ENCODE results near the gene HSPH1. TPM values are rescaled to one million over a fixed set of nuclear protein-coding genes. Genes with fewer than 3 reads are reported as not detected.

The HSPH1 gene
- total RNA-seq, 1 donor from 2014 or later = 94.9 TPM

DNA sequence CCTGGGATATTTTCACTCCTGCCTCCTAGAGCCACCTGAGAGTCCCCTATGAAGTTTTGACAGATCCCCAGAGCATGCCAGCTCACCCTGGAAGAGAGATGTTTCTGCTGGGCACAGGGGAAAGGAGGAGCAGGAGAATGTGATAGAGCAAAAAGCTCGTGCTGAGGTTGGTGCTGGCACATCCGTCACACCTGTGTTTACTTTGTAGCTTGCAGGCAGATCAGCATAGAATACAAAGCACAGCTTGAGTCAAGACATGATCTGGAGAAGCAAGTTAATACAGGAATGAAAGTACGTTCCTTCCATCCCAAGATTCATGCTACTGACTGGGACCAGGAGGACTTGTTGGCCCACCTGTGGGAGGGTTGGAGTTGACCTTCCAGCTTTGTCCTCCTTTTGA is 46.1 kb downstream of the HSPH1 start:
- Mint-ChIP-seq H3K36me3 (no peaks in the 10 kb centered on the region), H3K27me3 (ENCODE audit: insufficient read depth, low read depth) (peaks cover 4% of the 10 kb centered on the region), H3K9me3 (no peaks in the 10 kb centered on the region), H3K27ac (no peak overlapping the region), H3K4me1 (peaks cover 9% of the 10 kb centered on the region), H3K4me3 (no peak overlapping the region)
- no peak for DNase-seq (ENCODE audit: low spot score)
- no peaks in the 10 kb centered on the region for H3K4me1 ChIP-seq
- no peaks in the 10 kb centered on the region for H3F3A ChIP-seq (ENCODE audit: low read depth)
- H2AFZ ChIP-seq (replicated peaks) = no peak overlapping the region
- H3K36me3 ChIP-seq = no peaks in the 10 kb centered on the region
- no peaks in the 10 kb centered on the region for H3K79me2 ChIP-seq (ENCODE audit: low read depth)
- H3K27me3 ChIP-seq = no peaks in the 10 kb centered on the region
- H3K4me2 ChIP-seq = no peak overlapping the region
- no peaks in the 10 kb centered on the region for H4K20me1 ChIP-seq (ENCODE audit: low read depth)
- no peak overlapping the region for H3K9ac ChIP-seq
- no peak overlapping the region for H3K27ac ChIP-seq
- H3K4me3 ChIP-seq = no peak overlapping the region
- no peaks in the 10 kb centered on the region for H3K9me3 ChIP-seq (ENCODE audit: low read depth)
- TF ChIP-seq EZH2phosphoT487 (IDR thresholded peaks at IDR 0.05) = no peak
- TF ChIP-seq EZH2 (IDR thresholded peaks at IDR 0.05) = no peak
- TF ChIP-seq, protein P1, sequence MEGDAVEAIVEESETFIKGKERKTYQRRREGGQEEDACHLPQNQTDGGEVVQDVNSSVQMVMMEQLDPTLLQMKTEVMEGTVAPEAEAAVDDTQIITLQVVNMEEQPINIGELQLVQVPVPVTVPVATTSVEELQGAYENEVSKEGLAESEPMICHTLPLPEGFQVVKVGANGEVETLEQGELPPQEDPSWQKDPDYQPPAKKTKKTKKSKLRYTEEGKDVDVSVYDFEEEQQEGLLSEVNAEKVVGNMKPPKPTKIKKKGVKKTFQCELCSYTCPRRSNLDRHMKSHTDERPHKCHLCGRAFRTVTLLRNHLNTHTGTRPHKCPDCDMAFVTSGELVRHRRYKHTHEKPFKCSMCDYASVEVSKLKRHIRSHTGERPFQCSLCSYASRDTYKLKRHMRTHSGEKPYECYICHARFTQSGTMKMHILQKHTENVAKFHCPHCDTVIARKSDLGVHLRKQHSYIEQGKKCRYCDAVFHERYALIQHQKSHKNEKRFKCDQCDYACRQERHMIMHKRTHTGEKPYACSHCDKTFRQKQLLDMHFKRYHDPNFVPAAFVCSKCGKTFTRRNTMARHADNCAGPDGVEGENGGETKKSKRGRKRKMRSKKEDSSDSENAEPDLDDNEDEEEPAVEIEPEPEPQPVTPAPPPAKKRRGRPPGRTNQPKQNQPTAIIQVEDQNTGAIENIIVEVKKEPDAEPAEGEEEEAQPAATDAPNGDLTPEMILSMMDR (IDR thresholded peaks at IDR 0.05) = no peak

DNA sequence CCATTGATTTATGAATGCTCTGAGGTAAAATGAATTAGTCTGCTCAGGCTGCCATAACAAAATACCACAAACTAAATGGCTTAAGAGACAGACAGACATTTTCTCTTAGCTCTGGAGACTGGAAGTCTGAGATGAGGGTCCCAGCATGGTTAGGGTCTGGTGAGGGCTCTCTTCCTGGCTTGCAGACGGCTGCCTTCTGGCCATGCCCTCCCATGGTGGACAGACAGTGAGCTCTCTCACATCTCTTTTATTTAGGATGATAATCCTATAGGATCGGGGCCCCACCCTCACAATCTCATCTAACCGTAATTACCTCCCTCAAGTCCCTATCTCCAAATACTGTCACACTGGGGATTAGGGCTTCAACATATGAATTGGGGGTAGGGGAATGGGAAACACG is 47.1 kb downstream of the HSPH1 start:
- Mint-ChIP-seq H3K9me3 (no peaks in the 10 kb centered on the region), H3K27ac (no peak overlapping the region), H3K4me3 (no peak overlapping the region), H3K36me3 (no peaks in the 10 kb centered on the region), H3K4me1 (peaks cover 2% of the 10 kb centered on the region), H3K27me3 (ENCODE audit: insufficient read depth, low read depth) (peaks cover 4% of the 10 kb centered on the region)
- no peak for TF ChIP-seq EZH2 (IDR thresholded peaks at IDR 0.05)
- no peak for TF ChIP-seq EZH2phosphoT487 (IDR thresholded peaks at IDR 0.05)
- TF ChIP-seq, protein P1 (IDR thresholded peaks at IDR 0.05) = no peak
- no peaks in the 10 kb centered on the region for H3K79me2 ChIP-seq (ENCODE audit: low read depth)
- H4K20me1 ChIP-seq (ENCODE audit: low read depth) = no peaks in the 10 kb centered on the region
- H3K27ac ChIP-seq = no peak overlapping the region
- H3K27me3 ChIP-seq = no peaks in the 10 kb centered on the region
- no peaks in the 10 kb centered on the region for H3F3A ChIP-seq (ENCODE audit: low read depth)
- no peaks in the 10 kb centered on the region for H3K36me3 ChIP-seq
- H2AFZ ChIP-seq (replicated peaks) = no peak overlapping the region
- no peaks in the 10 kb centered on the region for H3K4me1 ChIP-seq
- no peak overlapping the region for H3K4me2 ChIP-seq
- no peak overlapping the region for H3K4me3 ChIP-seq
- no peaks in the 10 kb centered on the region for H3K9me3 ChIP-seq (ENCODE audit: low read depth)
- no peak for DNase-seq (ENCODE audit: low spot score)
- no peak overlapping the region for H3K9ac ChIP-seq

DNA sequence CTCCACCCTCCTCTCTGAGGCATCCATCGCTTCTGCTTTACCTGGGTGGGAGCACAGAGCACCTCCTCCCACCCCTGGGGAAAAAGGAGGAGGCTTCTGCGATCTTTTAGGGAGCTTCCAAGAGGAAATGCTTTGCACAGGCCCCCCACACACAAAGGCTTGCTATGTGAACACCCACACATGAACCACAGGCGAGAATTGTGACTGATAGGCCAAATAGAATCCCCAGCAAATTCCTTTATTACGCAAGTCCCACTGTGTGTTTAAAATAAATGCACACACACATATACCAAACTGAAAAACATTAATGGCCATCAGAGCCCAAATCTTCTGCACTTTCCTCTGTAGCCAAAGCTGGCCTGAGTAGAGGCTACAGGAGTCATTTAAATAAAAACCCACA is 50.6 kb downstream of the HSPH1 start:
- Mint-ChIP-seq H3K4me1 (no peaks in the 10 kb centered on the region), H3K4me3 (no peak overlapping the region), H3K36me3 (no peaks in the 10 kb centered on the region), H3K9me3 (no peaks in the 10 kb centered on the region), H3K27me3 (ENCODE audit: insufficient read depth, low read depth) (peaks cover 4% of the 10 kb centered on the region), H3K27ac (no peak overlapping the region)
- no peak overlapping the region for H3K4me3 ChIP-seq
- TF ChIP-seq EZH2phosphoT487 (IDR thresholded peaks at IDR 0.05) (no peak), EZH2 (IDR thresholded peaks at IDR 0.05) (no peak)
- TF ChIP-seq, protein P1 (IDR thresholded peaks at IDR 0.05) = no peak
- no peaks in the 10 kb centered on the region for H4K20me1 ChIP-seq (ENCODE audit: low read depth)
- DNase-seq (ENCODE audit: low spot score) = no peak
- no peaks in the 10 kb centered on the region for H3K4me1 ChIP-seq
- H3K27me3 ChIP-seq = no peaks in the 10 kb centered on the region
- H3K79me2 ChIP-seq (ENCODE audit: low read depth) = no peaks in the 10 kb centered on the region
- H2AFZ ChIP-seq (replicated peaks) = no peak overlapping the region
- H3K4me2 ChIP-seq = no peak overlapping the region
- H3K9me3 ChIP-seq (ENCODE audit: low read depth) = no peaks in the 10 kb centered on the region
- no peaks in the 10 kb centered on the region for H3F3A ChIP-seq (ENCODE audit: low read depth)
- H3K27ac ChIP-seq = no peak overlapping the region
- no peaks in the 10 kb centered on the region for H3K36me3 ChIP-seq
- H3K9ac ChIP-seq = no peak overlapping the region

Data from neural progenitor cell (in vitro differentiated cells).